T-helper 22 cell (primary cell): Measurements from ENCODE around the gene FAM120A.

Experiments used
- DNase-seq: peaks from one replicate; pipeline ENCODE4 v3.0.0-alpha.2; 2020; ENCODE audit warnings: low read depth

FAM120A gene

GRCh38 chr9:93577975-93578682 lies 126.6 kb downstream of the FAM120A start:
- no peak for DNase-seq

GRCh38 chr9:93578844-93579243 lies 127.4 kb downstream of the FAM120A start:
- no peak for DNase-seq

GRCh38 chr9:93579711-93580516 lies 128.4 kb downstream of the FAM120A start:
- DNase-seq, result no peak

GRCh38 chr9:93580654-93581380 lies 129.3 kb downstream of the FAM120A start:
- DNase-seq, result no peak

GRCh38 chr9:93582115-93582514 lies 130.6 kb downstream of the FAM120A start:
- DNase-seq, result no peak

- no peak for DNase-seq
Observed at GRCh38 chr9:93582550-93582949, 131.1 kb downstream of the FAM120A start.

GRCh38 chr9:93585259-93585658 lies 133.8 kb downstream of the FAM120A start:
- no peak for DNase-seq

- no peak for DNase-seq
Observed at GRCh38 chr9:93585695-93586094, 134.2 kb downstream of the FAM120A start.

- no peak for DNase-seq
Observed at GRCh38 chr9:93586290-93587057, 135.0 kb downstream of the FAM120A start.

- DNase-seq, result no peak
Observed at GRCh38 chr9:93587284-93587650, 135.8 kb downstream of the FAM120A start.

GRCh38 chr9:93587651-93588347 lies 136.3 kb downstream of the FAM120A start:
- no peak for DNase-seq

- DNase-seq, result no peak
Observed at GRCh38 chr9:93588641-93589609, 137.4 kb downstream of the FAM120A start.

GRCh38 chr9:93589688-93590087 lies 138.2 kb downstream of the FAM120A start:
- DNase-seq, result no peak

GRCh38 chr9:93590609-93591234 lies 139.2 kb downstream of the FAM120A start:
- no peak for DNase-seq

- DNase-seq, result no peak
Observed at GRCh38 chr9:93591301-93592007, 140.0 kb downstream of the FAM120A start.

- DNase-seq, result no peak
Observed at GRCh38 chr9:93592008-93592642, 140.6 kb downstream of the FAM120A start.

- no peak for DNase-seq
Observed at GRCh38 chr9:93592643-93593021, 141.1 kb downstream of the FAM120A start.

- no peak for DNase-seq
Observed at GRCh38 chr9:93593144-93593658, 141.7 kb downstream of the FAM120A start.
